NT2/D1 (cell line): ENCODE results near the gene FSTL4.

Experiments
- SUZ12 ChIP-seq: IDR thresholded peaks from 2 replicates; pipeline ENCODE4 v1.6.1; 2011; ENCODE audit not compliant: insufficient read length, insufficient read depth; ENCODE audit errors: extremely low read depth
- YY1 ChIP-seq: IDR thresholded peaks from 2 replicates; pipeline ENCODE4 v1.6.1; 2011; ENCODE audit not compliant: insufficient read length, insufficient read depth
- ZNF274 ChIP-seq: IDR thresholded peaks from 2 replicates; pipeline ENCODE4 v1.6.1; 2011; ENCODE audit warnings: mild to moderate bottlenecking, low read depth, low read length

GRCh38 chr5:133528841-133529240 lies 83.5 kb downstream of the FSTL4 start:
- TF ChIP-seq ZNF274 (no peak), YY1 (no peak), SUZ12 (no peak)
